ENCODE results near the gene DCBLD2. TPM values are rescaled to one million over a fixed set of nuclear protein-coding genes. Genes with fewer than 3 reads are reported as not detected.

DCBLD2 gene
- total and polyA plus RNA-seq, 3 experiments from 2014 or later = 0.47 to 1.6 (median 1.5) TPM

GRCh38 chr3:98900265-98901118 is 1.0 kb downstream of the DCBLD2 start:
- peaks cover 10 to 26% of the 10 kb centered on the region in 2 donors for H3K27me3 Mint-ChIP-seq
- ChIA-PET POLR2A (no interaction called here), CTCF (no interaction called here)
- DNase-seq = peak in 2 of 5 donors; percentile 25 to 49
- H3K4me3 ChIP-seq (ENCODE audit: low read length) = peak overlapping the region; percentile 60
- peak overlapping the region; percentile 73 to 87 (median 82) for H3K4me3 Mint-ChIP-seq
- H3K27ac ChIP-seq (ENCODE audit: low read depth, low read length) = no peak overlapping the region
- peaks cover 19 to 26% (median 24%) of the 10 kb centered on the region in 3 donors for H3K4me1 Mint-ChIP-seq
- no peaks in the 10 kb centered on the region for H3K9me3 Mint-ChIP-seq
- H3K27ac Mint-ChIP-seq = peak overlapping the region in 1 of 8 donors; percentile 53
- H3K9me3 ChIP-seq (ENCODE audit: low read length) = no peaks in the 10 kb centered on the region
- H3K27me3 ChIP-seq (ENCODE audit: insufficient read depth, low read length, poor library complexity, severe bottlenecking) = no peaks in the 10 kb centered on the region
- H3K36me3 Mint-ChIP-seq = peaks cover 0 to 2% (median 0%) of the 10 kb centered on the region in 3 donors
- peaks cover 7% of the 10 kb centered on the region for H3K4me1 ChIP-seq (ENCODE audit: insufficient read depth, low read length)
- no peaks in the 10 kb centered on the region for H3K36me3 ChIP-seq (ENCODE audit: insufficient read depth, low read length)

GRCh38 chr3:98897701-98898100 is 3.8 kb downstream of the DCBLD2 start:
- DNase-seq = no peak
- Mint-ChIP-seq H3K27me3 (peaks cover 13 to 19% of the 10 kb centered on the region in 2 donors), H3K36me3 (peaks cover 0 to 2% (median 0%) of the 10 kb centered on the region in 3 donors), H3K4me3 (no peak overlapping the region), H3K9me3 (no peaks in the 10 kb centered on the region), H3K27ac (no peak overlapping the region), H3K4me1 (peaks cover 19 to 26% (median 24%) of the 10 kb centered on the region in 3 donors)
- H3K9me3 ChIP-seq (ENCODE audit: low read length) = no peaks in the 10 kb centered on the region
- H3K27ac ChIP-seq (ENCODE audit: low read depth, low read length) = no peak overlapping the region
- H3K36me3 ChIP-seq (ENCODE audit: insufficient read depth, low read length) = no peaks in the 10 kb centered on the region
- CTCF ChIA-PET = no interaction called here
- POLR2A ChIA-PET = no interaction called here
- no peak overlapping the region for H3K4me3 ChIP-seq (ENCODE audit: low read length)
- H3K4me1 ChIP-seq (ENCODE audit: insufficient read depth, low read length) = peaks cover 5% of the 10 kb centered on the region
- H3K27me3 ChIP-seq (ENCODE audit: insufficient read depth, low read length, poor library complexity, severe bottlenecking) = no peaks in the 10 kb centered on the region

GRCh38 chr3:98894791-98895576 is 6.5 kb downstream of the DCBLD2 start:
- no peaks in the 10 kb centered on the region for H3K36me3 Mint-ChIP-seq
- Histone ChIP-seq H3K9me3 (ENCODE audit: low read length) (no peaks in the 10 kb centered on the region), H3K27ac (ENCODE audit: low read depth, low read length) (no peak overlapping the region), H3K36me3 (ENCODE audit: insufficient read depth, low read length) (no peaks in the 10 kb centered on the region), H3K27me3 (ENCODE audit: insufficient read depth, low read length, poor library complexity, severe bottlenecking) (no peaks in the 10 kb centered on the region), H3K4me3 (ENCODE audit: low read length) (no peak overlapping the region), H3K4me1 (ENCODE audit: insufficient read depth, low read length) (no peaks in the 10 kb centered on the region)
- no peaks in the 10 kb centered on the region for H3K9me3 Mint-ChIP-seq
- ChIA-PET CTCF (interaction anchor here (1.4 kb wide), 1 partner anchor 22 kb away, joined by 4 read pairs; no protein-coding TSS in a partner anchor), POLR2A (no interaction called here)
- no peak overlapping the region for H3K4me3 Mint-ChIP-seq
- DNase-seq = no peak
- peak overlapping the region in 1 of 8 donors; percentile 47 for H3K27ac Mint-ChIP-seq
- H3K27me3 Mint-ChIP-seq = peaks cover 2 to 6% of the 10 kb centered on the region in 2 donors
- H3K4me1 Mint-ChIP-seq = peaks cover 2 to 5% (median 4%) of the 10 kb centered on the region in 3 donors

DNA sequence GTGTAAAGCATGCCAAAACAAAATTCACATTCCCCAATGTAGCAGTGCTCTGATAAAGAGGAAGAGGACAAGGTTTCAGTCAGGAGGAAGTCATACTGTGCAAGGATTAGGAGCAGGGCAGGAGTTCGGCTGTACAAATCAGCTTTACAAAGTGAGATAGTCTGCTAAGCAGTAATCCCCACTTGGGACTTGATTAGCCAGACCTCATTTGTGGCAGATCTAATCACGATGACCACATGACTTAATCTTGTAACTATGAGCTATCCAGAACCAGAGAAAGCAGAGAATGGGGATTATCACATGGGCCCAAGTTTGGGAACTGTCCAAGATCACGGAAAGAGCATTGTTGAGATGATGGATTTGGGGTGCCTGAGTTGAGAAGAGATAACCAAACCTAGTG is 7.8 kb downstream of the DCBLD2 start:
- Mint-ChIP-seq H3K27ac (no peak overlapping the region), H3K4me1 (no peaks in the 10 kb centered on the region), H3K9me3 (no peaks in the 10 kb centered on the region), H3K27me3 (peaks cover 0 to 2% of the 10 kb centered on the region in 2 donors), H3K4me3 (no peak overlapping the region), H3K36me3 (no peaks in the 10 kb centered on the region)
- no peaks in the 10 kb centered on the region for H3K4me1 ChIP-seq (ENCODE audit: insufficient read depth, low read length)
- ChIA-PET POLR2A (no interaction called here), CTCF (no interaction called here)
- no peak overlapping the region for H3K27ac ChIP-seq (ENCODE audit: low read depth, low read length)
- H3K9me3 ChIP-seq (ENCODE audit: low read length) = no peaks in the 10 kb centered on the region
- no peak for DNase-seq
- H3K27me3 ChIP-seq (ENCODE audit: insufficient read depth, low read length, poor library complexity, severe bottlenecking) = no peaks in the 10 kb centered on the region
- no peak overlapping the region for H3K4me3 ChIP-seq (ENCODE audit: low read length)
- H3K36me3 ChIP-seq (ENCODE audit: insufficient read depth, low read length) = no peaks in the 10 kb centered on the region

GRCh38 chr3:98892263-98892662 is 9.2 kb downstream of the DCBLD2 start:
- no peaks in the 10 kb centered on the region for H3K4me1 Mint-ChIP-seq
- H3K4me3 ChIP-seq (ENCODE audit: low read length) = no peak overlapping the region
- no peaks in the 10 kb centered on the region for H3K27me3 ChIP-seq (ENCODE audit: insufficient read depth, low read length, poor library complexity, severe bottlenecking)
- no peaks in the 10 kb centered on the region for H3K36me3 ChIP-seq (ENCODE audit: insufficient read depth, low read length)
- peaks cover 0 to 2% of the 10 kb centered on the region in 2 donors for H3K27me3 Mint-ChIP-seq
- no peaks in the 10 kb centered on the region for H3K36me3 Mint-ChIP-seq
- H3K4me1 ChIP-seq (ENCODE audit: insufficient read depth, low read length) = no peaks in the 10 kb centered on the region
- H3K4me3 Mint-ChIP-seq = no peak overlapping the region
- POLR2A ChIA-PET = no interaction called here
- no peaks in the 10 kb centered on the region for H3K9me3 Mint-ChIP-seq
- no peak for DNase-seq
- CTCF ChIA-PET = no interaction called here
- no peak overlapping the region for H3K27ac Mint-ChIP-seq
- no peaks in the 10 kb centered on the region for H3K9me3 ChIP-seq (ENCODE audit: low read length)
- H3K27ac ChIP-seq (ENCODE audit: low read depth, low read length) = no peak overlapping the region

GRCh38 chr3:98890965-98891910 is 10.3 kb downstream of the DCBLD2 start:
- no peaks in the 10 kb centered on the region for H3K9me3 Mint-ChIP-seq
- H3K27me3 Mint-ChIP-seq = peaks cover 0 to 2% of the 10 kb centered on the region in 2 donors
- DNase-seq = no peak

GRCh38 chr3:98890181-98890835 is 11.2 kb downstream of the DCBLD2 start:
- no peaks in the 10 kb centered on the region for H3K4me1 ChIP-seq (ENCODE audit: insufficient read depth, low read length)
- CTCF ChIA-PET = no interaction called here

More at GRCh38 chr3:98890965-98891910, 10.3 kb downstream of the DCBLD2 start:
- Mint-ChIP-seq H3K4me3 (no peak overlapping the region), H3K27ac (no peak overlapping the region), H3K36me3 (no peaks in the 10 kb centered on the region), H3K4me1 (no peaks in the 10 kb centered on the region)
- no peaks in the 10 kb centered on the region for H3K9me3 ChIP-seq (ENCODE audit: low read length)
- H3K27ac ChIP-seq (ENCODE audit: low read depth, low read length) = no peak overlapping the region
- no peaks in the 10 kb centered on the region for H3K4me1 ChIP-seq (ENCODE audit: insufficient read depth, low read length)
- H3K36me3 ChIP-seq (ENCODE audit: insufficient read depth, low read length) = no peaks in the 10 kb centered on the region
- H3K4me3 ChIP-seq (ENCODE audit: low read length) = no peak overlapping the region
- H3K27me3 ChIP-seq (ENCODE audit: insufficient read depth, low read length, poor library complexity, severe bottlenecking) = no peaks in the 10 kb centered on the region
- ChIA-PET POLR2A (no interaction called here), CTCF (no interaction called here)

More at GRCh38 chr3:98890181-98890835, 11.2 kb downstream of the DCBLD2 start:
- H3K27me3 Mint-ChIP-seq = peaks cover 0 to 2% of the 10 kb centered on the region in 2 donors
- no peaks in the 10 kb centered on the region for H3K36me3 Mint-ChIP-seq
- H3K9me3 Mint-ChIP-seq = no peaks in the 10 kb centered on the region
- H3K27ac Mint-ChIP-seq = no peak overlapping the region
- Histone ChIP-seq H3K9me3 (ENCODE audit: low read length) (no peaks in the 10 kb centered on the region), H3K27ac (ENCODE audit: low read depth, low read length) (no peak overlapping the region), H3K36me3 (ENCODE audit: insufficient read depth, low read length) (no peaks in the 10 kb centered on the region), H3K4me3 (ENCODE audit: low read length) (no peak overlapping the region), H3K27me3 (ENCODE audit: insufficient read depth, low read length, poor library complexity, severe bottlenecking) (no peaks in the 10 kb centered on the region)
- DNase-seq = no peak
- H3K4me3 Mint-ChIP-seq = no peak overlapping the region
- no peaks in the 10 kb centered on the region for H3K4me1 Mint-ChIP-seq
- POLR2A ChIA-PET = no interaction called here

Data from CD8-positive, alpha-beta memory T cell (primary cell).